GM21381 (cell line): Measurements from ENCODE around the gene GBX2.

Experiments
- ATAC-seq: cut with Tn5 transposase; IDR thresholded peaks from one replicate; pipeline ENCODE4 v1.9.1; 2021; ENCODE audit warnings: mild to moderate bottlenecking, moderate library complexity; ENCODE audit not compliant: unreplicated experiment

The GBX2 gene

DNA sequence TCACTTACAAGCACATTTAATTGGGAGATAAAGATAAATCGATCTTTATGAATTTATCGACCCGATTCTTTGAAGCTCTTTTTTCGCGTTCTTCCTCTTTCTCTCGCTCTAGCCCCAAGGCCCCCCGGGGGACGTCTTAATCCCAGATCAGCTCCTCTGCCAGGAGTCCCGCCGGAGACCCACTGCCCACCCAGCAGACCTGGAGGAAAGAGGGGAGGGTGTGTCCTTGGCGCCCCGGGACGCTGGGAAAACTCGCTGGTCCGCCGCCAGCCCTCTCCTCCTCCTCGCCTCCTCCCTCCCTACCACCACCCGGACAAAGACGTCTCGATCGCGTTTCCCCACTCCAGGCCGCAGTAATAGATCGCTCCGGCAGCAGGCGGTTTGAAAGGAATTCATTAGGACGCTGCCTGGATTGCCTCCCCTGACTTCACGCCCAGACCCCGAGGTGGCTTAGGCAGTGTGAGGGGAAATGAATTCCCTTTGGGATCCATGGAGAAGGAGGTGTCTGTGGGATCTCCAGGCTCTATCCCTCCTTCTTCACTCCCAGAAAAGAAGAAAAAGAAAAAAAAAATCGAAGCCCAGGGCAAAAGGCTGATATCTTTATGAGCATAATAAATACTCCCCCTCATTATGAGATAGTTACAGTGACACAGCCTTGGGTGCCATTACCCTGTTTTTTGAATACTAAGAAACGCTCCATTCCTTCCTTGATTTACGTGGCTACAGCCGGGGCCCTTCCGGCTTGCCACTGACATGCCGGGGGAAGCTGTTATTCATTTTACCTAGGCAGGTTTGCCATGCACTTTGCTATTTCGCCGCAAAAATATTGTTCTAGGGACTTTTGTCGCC lies 1.8 kb upstream of the GBX2 start:
- no peak for ATAC-seq

GRCh38 chr2:236169151-236169721 lies 1.1 kb upstream of the GBX2 start:
- no peak for ATAC-seq

- ATAC-seq, result no peak
Observed at GRCh38 chr2:236167297-236168109, 683 bp downstream of the GBX2 start.

DNA sequence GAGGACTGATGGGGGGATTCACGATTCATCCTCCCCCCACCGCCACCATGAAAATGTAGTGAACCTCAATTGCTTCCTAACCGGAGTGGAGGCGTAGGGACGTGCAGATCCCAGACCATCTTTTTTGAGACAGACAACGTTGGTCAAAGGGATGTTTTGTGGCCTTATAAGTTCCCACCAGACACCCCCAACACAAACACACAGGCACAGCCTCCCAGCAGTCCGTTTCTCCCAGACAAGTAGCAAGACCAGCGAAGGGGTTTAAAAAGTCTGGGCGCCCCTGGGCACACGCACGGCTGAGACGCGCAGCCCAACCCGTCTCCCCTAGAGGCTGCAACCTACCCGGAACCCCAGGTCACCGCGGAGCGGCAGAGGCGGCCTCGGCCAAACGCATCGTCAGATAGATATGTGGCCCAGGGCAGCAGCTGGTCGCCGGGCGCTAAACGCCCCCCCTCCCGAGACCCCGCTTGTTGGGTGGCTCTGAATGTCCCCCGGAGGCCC lies 1.3 kb downstream of the GBX2 start:
- no peak for ATAC-seq

DNA sequence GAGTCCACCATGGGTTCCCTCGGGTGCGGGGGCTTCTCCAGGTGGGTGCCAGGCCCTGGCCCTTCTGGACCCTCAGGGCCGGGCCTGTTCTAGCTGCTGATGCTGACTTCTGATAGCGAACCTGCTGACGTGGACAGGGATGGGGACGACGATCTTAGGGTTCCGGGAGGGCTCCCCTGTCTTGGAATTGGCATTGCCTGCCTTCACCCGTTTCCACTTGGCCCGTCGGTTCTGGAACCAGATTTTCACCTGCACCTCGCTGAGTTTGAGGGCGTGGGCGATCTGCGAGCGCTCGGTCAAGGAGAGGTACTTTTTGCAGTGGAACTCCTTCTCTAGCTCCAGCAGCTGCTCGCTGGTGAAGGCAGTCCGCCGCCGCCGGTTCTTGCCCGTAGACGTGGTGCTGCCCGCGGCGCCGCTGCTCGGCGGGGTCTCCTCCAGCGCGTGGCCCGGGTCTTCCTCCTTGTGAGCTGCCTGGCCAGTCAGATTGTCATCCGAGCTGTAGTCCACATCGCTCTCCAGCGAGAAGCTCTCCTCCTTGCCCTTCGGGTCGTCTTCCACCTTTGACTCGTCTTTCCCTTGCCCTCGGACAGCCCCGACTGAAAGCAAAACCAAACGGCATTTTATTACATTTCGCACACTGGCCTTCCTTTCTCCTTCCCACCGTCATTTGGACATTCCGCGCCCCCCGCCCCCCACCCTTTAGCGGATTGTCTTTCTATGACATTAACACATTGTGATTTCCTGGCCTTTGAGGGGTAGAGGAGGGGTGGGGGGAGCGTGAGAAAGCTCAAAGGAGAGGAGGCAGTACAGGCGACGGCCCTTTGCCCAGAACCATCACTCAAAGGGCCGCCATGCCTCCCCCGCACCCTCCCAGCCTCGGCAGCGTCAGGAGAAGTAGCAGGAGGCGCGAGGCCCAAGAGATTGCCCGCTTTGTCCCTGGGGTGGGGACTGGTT lies 2.1 kb downstream of the GBX2 start:
- ATAC-seq, result no peak

DNA sequence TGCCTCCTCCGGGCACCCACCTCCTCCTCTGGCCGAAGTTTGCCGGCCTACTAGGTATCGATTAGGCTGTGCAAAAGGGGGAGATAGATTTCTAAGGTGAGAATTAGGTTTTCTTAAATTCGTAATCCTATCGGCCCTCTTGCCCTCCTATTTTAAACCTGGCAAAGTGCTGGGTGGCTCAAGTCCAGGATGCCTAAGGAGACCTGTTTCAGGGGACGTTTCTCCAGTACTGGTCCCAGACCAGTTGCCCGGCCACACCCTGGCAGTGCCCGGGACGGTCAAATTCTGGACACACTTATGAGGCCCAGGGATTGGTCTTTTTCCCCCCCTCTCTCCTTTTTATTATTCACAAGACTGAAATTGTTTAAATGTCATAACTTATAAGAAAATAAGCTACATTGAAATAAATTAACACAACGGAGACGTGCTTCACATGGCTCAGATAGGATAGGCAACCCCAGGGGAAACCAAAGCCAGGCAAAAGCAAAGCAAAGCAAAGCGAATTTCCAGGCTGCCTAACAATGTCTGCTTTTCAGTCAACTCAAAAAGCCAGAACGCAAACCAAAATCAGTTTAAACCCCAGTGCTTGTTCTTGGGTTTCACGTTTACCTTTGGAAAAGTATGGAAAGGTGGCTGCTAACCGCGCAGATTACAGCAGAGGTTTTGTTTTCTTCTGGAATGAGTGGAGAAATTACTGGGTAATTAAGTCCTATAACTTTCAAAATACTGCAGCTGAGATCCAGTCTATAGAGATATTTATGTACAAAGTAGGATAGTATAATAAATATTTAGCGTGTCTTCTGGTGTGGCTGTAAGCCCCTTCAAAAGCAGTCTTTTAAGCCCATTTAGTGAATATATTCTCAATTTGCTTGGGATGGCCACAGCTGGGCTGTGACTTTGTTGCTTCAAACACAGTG lies 3.0 kb downstream of the GBX2 start:
- no peak for ATAC-seq

- ATAC-seq, result no peak
Observed at GRCh38 chr2:236164201-236164924, 3.8 kb downstream of the GBX2 start.

DNA sequence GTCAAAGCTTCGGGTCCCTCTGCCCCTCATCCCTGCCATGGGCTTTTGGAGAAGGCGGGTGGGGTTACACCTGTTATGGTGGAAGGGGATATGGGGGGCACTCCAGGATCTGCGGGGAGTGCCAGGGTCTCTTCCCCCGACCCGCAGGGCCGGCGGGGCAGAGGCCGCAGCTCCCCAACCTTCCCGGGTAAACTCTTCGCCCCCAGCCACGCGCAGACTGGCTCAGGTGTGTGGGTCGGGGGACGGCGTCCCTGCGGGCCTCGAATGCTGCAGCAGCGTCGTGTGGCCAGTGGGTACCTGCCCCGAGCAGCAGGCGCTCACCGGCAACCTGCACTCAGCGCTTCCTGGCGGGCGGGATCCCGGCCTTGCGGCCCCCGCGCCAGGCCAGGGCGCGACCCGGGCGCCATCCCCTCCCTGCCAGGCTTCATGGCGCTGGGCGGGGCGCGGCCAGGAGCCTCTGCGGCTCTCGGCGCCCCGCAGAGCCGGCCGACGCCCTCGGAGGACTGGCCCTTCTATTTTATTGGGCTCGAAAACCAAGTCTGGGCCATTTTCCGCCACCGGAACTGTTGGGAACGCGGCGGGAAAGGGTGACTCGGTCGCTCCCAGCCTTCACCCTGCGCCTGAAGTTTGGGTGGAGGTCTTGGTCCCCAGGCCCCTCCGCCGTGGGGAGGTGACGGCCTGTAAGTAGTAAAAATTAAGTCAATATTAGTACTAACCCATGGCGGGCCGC lies 4.5 kb downstream of the GBX2 start:
- no peak for ATAC-seq

DNA sequence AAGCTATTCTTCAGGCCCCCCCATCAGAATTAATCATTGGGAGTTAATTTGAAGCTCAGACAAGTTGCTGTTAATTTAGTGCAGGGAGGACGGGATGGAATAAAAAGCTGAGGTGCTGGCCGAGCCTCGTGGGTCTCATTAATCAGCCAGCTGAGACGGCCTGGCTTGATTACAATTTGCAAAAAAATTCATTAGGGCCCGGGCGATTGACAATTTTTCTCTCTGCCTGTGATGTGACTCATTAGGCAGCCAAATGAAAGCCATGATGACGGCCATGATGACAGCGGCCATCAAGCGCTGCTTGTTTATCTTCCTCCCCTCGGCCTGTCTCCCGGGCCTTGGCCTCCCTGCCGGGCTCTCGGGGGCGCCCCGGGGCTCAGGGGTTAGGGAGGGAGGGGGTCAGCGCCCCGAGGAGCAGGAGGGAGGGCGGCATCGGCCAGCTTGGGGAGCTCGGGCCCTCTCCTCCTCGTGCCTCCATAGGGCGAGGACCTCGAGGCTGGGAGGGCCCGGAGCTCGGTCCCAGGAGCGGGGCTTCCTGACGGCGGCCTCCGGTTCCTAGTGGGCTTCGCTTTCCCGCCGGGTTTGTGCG lies 5.2 kb downstream of the GBX2 start:
- no peak for ATAC-seq

DNA sequence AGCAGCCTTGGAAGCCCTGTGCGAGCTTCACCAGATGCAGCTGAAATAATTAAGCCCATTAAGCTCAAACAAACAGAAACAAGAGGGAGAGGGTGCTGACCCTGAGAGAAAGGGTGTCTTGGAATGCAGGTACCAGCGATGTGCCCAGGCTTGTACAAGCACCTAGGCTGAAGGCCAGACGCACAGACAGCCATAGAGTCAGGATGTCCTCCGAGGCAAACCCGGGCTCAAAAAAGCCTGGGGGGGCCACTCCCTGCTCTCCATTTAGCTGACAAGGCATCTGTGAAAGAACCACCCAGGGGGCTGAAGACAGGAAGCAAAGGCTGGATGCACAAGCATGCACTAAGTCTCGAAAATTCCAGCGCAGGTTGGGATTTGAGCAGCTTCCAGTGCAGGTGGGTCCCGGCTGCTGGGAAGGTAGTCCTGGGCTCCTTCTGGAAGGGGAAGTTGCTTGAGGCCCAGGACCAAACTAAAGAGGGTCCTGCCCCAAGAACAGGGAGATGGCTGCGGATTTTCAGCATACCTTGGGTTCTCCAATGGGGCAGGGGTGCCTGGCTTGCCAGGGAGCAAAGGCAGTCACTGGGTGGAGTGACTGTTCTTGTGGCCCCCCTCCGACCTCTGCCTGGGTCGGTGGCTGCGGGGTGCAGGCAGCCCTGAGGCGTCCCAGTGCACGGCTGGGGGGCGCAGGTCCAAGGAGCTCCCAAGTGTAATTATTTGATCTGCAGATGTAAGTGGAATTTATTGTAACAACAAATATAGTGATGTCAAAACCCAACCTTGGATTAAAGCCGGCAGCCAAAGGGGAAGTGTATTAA lies 5.9 kb downstream of the GBX2 start:
- no peak for ATAC-seq

- no peak for ATAC-seq
Observed at GRCh38 chr2:236161531-236161930, 6.7 kb downstream of the GBX2 start.

DNA sequence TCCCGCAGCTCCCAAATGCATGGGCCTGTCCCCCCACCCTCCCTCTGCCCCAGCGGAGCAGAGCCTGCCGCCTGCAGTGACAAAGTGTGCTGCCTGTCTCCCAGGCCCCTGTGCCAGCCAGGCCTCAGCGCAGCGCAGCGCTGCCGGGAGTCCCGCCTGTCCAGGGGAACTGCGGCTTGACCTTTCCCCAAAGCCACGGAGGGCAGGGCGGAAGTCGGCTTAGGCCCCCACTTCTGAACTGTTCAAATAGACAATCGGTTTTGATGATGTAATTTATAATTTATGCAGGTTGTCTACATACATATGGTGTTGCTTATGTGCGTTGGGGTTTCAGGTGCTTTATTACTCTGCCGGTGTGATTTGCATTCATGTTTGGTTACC lies 7.1 kb downstream of the GBX2 start:
- ATAC-seq, result no peak

DNA sequence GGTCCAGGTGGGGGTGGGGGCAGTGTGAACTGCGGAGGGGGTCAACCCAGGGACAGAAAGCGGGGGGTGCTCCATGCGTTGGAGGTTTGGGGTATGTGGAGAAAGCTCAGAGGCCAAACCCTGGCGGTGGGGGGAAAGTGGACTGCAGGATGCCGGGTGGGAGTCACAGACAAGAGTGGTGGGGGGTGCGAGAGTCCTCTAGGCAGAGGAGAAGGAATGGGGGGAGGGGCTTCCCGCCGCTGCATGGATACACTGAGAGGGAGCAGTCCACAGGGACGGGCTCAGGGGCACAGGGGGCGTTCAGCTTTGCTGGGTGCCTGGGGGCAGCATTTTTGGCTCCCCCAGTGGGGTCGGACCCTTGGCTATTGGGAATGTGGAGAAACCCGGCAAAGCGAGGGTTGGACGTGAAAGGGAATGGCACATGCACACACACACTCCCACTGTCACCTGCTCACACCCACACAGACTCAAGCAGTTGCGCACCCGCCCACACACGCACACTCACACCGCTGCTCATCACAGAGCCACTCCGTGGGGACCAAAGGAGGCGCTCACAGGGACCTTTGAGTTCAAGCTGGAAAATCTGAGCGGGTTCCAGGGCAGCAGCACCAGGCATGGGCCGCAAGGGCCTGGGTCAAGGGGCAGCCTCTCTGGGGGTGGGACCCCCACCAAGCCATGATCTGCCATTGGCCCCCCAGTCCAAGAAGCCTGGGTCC lies 7.7 kb downstream of the GBX2 start:
- no peak for ATAC-seq

DNA sequence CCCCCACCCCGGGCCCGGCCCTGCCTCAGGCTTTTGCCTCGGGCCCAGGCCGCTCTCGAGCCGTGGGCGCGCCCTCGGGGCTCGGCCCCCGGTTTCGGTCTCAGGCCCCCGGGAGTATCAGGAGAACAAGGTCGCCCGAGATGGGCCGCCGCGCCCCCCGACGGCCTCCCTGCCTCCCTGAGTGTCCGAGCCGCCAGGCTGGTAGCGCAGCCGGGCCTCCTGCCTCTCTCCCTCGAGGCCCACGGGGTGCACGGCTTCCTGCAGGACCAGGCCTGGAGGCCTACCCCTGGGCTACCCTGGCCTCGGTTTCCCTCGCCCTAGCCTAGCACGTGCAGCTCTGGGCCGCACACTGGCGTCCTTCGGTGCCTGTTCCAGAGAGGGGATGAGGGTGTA lies 8.4 kb downstream of the GBX2 start:
- ATAC-seq, result no peak

DNA sequence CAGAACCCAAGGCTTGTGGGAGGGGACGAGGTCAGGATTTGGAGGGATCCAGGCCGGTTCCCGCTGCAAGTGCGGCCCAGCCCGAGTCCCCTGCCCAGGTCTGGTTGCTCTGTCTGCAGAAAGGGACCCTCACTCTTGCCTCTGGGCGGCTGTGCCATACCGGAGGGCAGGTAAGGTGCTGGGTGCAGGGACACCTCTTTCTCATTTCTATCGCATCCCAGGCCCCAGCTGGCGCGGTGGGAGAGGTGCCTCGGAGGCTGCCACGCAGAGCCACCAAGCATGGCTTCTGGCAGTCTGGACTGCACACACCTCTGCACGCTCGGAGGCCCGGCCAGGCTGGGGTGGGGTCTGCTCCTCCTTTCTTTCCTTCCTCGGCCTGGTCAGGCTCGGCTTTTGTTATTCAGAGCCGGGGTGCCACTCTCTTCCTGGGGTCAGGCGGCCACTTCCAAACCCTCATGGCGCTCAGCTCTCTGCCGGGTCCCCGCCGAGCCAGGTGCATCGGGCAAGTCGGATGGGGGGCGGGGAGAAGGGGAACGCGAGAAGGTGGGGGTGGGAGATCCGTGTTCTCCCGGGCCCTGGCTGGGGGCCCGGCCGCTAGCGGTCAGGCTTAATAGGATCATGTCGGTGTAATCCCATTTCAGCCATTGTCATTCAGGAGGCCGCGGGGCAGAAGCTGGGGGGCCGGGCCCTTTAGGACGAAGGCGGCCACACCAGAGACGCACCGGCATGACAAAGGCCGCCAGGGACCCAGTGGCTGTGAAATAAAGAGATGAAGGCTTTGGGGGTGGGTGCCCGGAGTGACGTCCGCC lies 9.0 kb downstream of the GBX2 start:
- ATAC-seq, result no peak
